ENCODE results near the gene MACROD1. TPM values are rescaled to one million over a fixed set of nuclear protein-coding genes. Genes with fewer than 3 reads are reported as not detected.

Gene MACROD1
- total and polyA plus RNA-seq, 2 experiments from 2014 or later = 21.2 to 29.8 TPM

DNA sequence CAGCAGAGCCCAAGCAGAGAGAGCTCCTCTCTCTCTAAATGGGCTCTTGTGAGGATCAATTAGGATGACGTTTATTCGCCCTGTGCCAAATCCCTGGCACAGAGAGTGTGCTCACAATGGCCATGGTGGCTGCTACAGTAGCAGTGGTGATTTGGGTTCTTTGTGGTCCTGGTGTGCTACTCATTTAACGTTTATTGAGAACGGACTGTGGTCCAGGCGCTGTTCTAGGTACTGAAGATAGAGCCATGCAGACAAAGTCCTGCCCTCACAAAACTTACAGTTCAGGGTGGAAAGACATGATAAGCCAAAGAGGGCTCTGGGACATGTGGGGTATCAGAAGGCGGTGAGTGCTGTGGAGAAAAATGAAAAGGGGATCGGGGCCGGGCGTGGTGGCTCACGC lies 174.4 kb downstream of the MACROD1 start:
- no peaks in the 10 kb centered on the region for H3K36me3 ChIP-seq (replicated peaks; ENCODE audit: insufficient read depth, low read depth)
- no peaks in the 10 kb centered on the region for H3K27me3 ChIP-seq
- 95% methylated on average over 10 of the region's 10 CpGs for WGBS (ENCODE audit: low lambda C conversion rate, missing lambda C conversion rate)
- no peak overlapping the region for H3K4me3 ChIP-seq
- no peak overlapping the region for H3K4me2 ChIP-seq
- no peaks in the 10 kb centered on the region for H3K9me2 ChIP-seq (replicated peaks; ENCODE audit: insufficient read depth)
- H2AFZ ChIP-seq = no peak overlapping the region
- H3K27ac ChIP-seq = no peak overlapping the region
- H4K20me1 ChIP-seq (ENCODE audit: insufficient read depth, poor library complexity, severe bottlenecking) = peaks cover 28% of the 10 kb centered on the region
- peaks cover 9% of the 10 kb centered on the region for H3K4me1 ChIP-seq (ENCODE audit: insufficient read depth)
- TF ChIP-seq EZH2 (IDR thresholded peaks at IDR 0.05; ENCODE audit: borderline replicate concordance) (no peak), EZH2phosphoT487 (IDR thresholded peaks at IDR 0.05; ENCODE audit: low read depth, severe bottlenecking, unreplicated experiment) (no peak)
- TF ChIP-seq, protein P1, sequence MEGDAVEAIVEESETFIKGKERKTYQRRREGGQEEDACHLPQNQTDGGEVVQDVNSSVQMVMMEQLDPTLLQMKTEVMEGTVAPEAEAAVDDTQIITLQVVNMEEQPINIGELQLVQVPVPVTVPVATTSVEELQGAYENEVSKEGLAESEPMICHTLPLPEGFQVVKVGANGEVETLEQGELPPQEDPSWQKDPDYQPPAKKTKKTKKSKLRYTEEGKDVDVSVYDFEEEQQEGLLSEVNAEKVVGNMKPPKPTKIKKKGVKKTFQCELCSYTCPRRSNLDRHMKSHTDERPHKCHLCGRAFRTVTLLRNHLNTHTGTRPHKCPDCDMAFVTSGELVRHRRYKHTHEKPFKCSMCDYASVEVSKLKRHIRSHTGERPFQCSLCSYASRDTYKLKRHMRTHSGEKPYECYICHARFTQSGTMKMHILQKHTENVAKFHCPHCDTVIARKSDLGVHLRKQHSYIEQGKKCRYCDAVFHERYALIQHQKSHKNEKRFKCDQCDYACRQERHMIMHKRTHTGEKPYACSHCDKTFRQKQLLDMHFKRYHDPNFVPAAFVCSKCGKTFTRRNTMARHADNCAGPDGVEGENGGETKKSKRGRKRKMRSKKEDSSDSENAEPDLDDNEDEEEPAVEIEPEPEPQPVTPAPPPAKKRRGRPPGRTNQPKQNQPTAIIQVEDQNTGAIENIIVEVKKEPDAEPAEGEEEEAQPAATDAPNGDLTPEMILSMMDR (IDR thresholded peaks at IDR 0.05; ENCODE audit: poor library complexity) = no peak
- H3K9me3 ChIP-seq (ENCODE audit: low read depth) = no peaks in the 10 kb centered on the region
- no peak for DNase-seq (ENCODE audit: low spot score)
- H3K79me2 ChIP-seq = peaks cover 48% of the 10 kb centered on the region

DNA sequence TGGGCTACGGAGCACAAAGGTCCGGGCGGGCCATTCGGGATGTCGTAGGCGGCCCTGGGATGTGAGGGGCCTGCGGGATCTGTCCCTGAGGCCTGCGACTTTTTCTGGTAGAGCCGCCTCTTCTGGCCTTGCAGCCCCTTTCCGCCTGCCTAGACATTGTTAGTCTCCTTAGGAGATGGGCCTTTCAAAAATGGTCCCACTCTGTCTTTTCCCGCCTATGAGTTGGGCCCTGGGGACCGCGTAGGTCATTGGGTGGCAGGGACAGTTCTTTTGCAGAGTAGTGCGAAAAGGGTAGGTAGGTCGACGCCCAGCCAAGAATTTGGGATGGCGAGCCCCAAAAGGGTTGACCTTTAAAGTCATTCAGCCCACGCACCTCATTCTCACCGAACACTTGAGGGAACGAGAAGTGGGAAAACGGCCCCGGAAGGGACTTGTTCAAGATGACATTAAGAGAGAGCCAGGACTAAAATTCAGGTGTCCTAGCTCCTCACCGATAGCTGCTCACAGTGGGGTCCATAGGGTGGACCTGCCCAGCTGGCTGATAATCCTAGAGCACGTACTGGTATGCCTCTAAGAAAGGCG lies 178.9 kb downstream of the MACROD1 start:
- H3K27ac ChIP-seq = peak overlapping the region; percentile 97
- H2AFZ ChIP-seq = peak overlapping the region; percentile 84
- peaks cover 21% of the 10 kb centered on the region for H4K20me1 ChIP-seq (ENCODE audit: insufficient read depth, poor library complexity, severe bottlenecking)
- WGBS (ENCODE audit: low lambda C conversion rate, missing lambda C conversion rate) = 41% methylated on average over 25 of the region's 25 CpGs
- peaks cover 14% of the 10 kb centered on the region for H3K4me1 ChIP-seq (ENCODE audit: insufficient read depth)
- no peaks in the 10 kb centered on the region for H3K27me3 ChIP-seq
- no peak for DNase-seq (ENCODE audit: low spot score)
- H3K4me3 ChIP-seq = peak overlapping the region; percentile 91
- H3K9me3 ChIP-seq (ENCODE audit: low read depth) = no peaks in the 10 kb centered on the region
- TF ChIP-seq EZH2 (IDR thresholded peaks at IDR 0.05; ENCODE audit: borderline replicate concordance) (no peak), EZH2phosphoT487 (IDR thresholded peaks at IDR 0.05; ENCODE audit: low read depth, severe bottlenecking, unreplicated experiment) (no peak)
- TF ChIP-seq, protein P1 (IDR thresholded peaks at IDR 0.05; ENCODE audit: poor library complexity) = no peak
- peaks cover 68% of the 10 kb centered on the region for H3K79me2 ChIP-seq
- no peaks in the 10 kb centered on the region for H3K9me2 ChIP-seq (replicated peaks; ENCODE audit: insufficient read depth)
- H3K36me3 ChIP-seq (replicated peaks; ENCODE audit: insufficient read depth, low read depth) = no peaks in the 10 kb centered on the region
- H3K4me2 ChIP-seq = peak overlapping the region; percentile 91

DNA sequence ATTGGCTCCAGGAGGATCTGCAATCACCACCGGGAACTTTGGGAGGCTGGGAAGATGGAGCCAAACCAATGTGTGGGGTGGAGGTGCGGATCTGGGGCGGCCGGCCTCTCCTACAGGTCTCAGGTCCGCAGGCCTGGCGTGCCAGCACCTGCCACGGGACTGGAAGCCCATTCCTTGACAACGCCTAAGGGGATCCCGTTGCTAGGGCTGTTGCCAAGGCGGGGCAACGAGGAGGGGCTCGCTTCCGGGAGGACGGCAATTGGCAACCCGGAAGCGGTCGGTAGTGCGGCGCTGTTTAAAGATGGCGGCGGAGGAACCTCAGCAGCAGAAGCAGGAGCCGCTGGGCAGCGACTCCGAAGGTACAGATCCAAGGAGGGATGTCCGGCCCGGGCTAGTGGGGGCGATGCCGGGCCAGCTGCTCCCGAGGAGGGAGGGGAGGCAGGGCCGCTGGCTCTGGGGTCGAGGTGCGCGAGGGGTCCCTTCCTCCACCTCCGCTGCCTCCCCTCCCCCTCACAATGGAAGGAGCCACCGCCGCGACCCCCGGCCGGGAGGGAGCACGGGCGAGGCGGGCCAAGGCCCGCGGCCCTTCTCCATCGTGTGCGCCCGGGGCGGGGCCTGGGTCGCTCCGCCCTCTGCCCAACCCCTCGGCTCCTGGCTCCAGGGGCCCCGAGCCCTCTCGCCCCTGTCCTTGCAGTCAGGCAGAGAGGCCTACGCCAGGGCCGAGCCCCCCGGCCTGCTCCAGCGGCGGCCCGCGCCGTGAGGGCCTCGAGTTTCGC lies 179.6 kb downstream of the MACROD1 start, which contains the start of gene OTUB1:
TSS of gene OTUB1 (plus strand) at position 283 of the 776 bp plus-strand sequence. CDS start at position 302, 19 bp downstream.
- Histone ChIP-seq H3K4me1 (ENCODE audit: insufficient read depth) (peaks cover 14% of the 10 kb centered on the region), H3K27ac (peak within 1 kb of the TSS; percentile 97), H3K4me2 (peak within 1 kb of the TSS; percentile 91), H3K4me3 (peak within 1 kb of the TSS; percentile 91), H3K79me2 (peaks cover 66% of the 10 kb centered on the region), H3K9me3 (ENCODE audit: low read depth) (no peaks in the 10 kb centered on the region), H2AFZ (peak within 1 kb of the TSS; percentile 84), H3K36me3 (replicated peaks; ENCODE audit: insufficient read depth, low read depth) (no peaks in the 10 kb centered on the region), H3K27me3 (no peaks in the 10 kb centered on the region), H3K9me2 (replicated peaks; ENCODE audit: insufficient read depth) (no peaks in the 10 kb centered on the region), H4K20me1 (ENCODE audit: insufficient read depth, poor library complexity, severe bottlenecking) (peaks cover 17% of the 10 kb centered on the region)
- no peak for TF ChIP-seq EZH2 (IDR thresholded peaks at IDR 0.05; ENCODE audit: borderline replicate concordance)
- no peak for TF ChIP-seq EZH2phosphoT487 (IDR thresholded peaks at IDR 0.05; ENCODE audit: low read depth, severe bottlenecking, unreplicated experiment)
- TF ChIP-seq, protein P1 (IDR thresholded peaks at IDR 0.05; ENCODE audit: poor library complexity) = no peak
- WGBS (ENCODE audit: low lambda C conversion rate, missing lambda C conversion rate) = under 1% methylated on average over 36 of the region's 63 CpGs
- DNase-seq (ENCODE audit: low spot score) = peak; percentile 96

All from hepatocyte (in vitro differentiated cells).